Trophoblast cell (in vitro differentiated cells and primary cell): ENCODE data around the gene ARHGEF33. TPM values are rescaled to one million over a fixed set of nuclear protein-coding genes. Genes with fewer than 3 reads are reported as not detected.

Experiments
- DNase-seq, 2 donors: peaks; one replicate each; pipeline ENCODE4 v3.0.0-alpha.2; 2016
- H2AFZ ChIP-seq: 2 replicates; pipeline ENCODE4 v1.6.1; 2013; ENCODE audit warnings: low read length, moderate library complexity, mild to moderate bottlenecking; ENCODE audit not compliant: insufficient read depth, poor library complexity
- H2AK5ac ChIP-seq: 2 replicates; pipeline ENCODE4 v1.6.1; 2013; ENCODE audit warnings: mild to moderate bottlenecking, low read length
- H2BK120ac ChIP-seq: 2 replicates; pipeline ENCODE4 v1.6.1; 2013; ENCODE audit warnings: low read length, mild to moderate bottlenecking, moderate library complexity; ENCODE audit not compliant: insufficient read depth, poor library complexity
- H2BK12ac ChIP-seq: 2 replicates; pipeline ENCODE4 v1.6.1; 2013; ENCODE audit warnings: mild to moderate bottlenecking, low read length, moderate library complexity
- H2BK5ac ChIP-seq: 2 replicates; pipeline ENCODE4 v1.6.1; 2013; ENCODE audit warnings: low read length, low read depth, moderate library complexity, mild to moderate bottlenecking; ENCODE audit not compliant: poor library complexity
- H3K14ac ChIP-seq: 2 replicates; pipeline ENCODE4 v1.6.1; 2013; ENCODE audit warnings: mild to moderate bottlenecking, low read length
- H3K18ac ChIP-seq: 2 replicates; pipeline ENCODE4 v1.6.1; 2013; ENCODE audit warnings: mild to moderate bottlenecking, low read length
- H3K23ac ChIP-seq: 2 replicates; pipeline ENCODE4 v1.6.1; 2013; ENCODE audit warnings: low read length
- H3K27ac ChIP-seq: 2 replicates; pipeline ENCODE4 v1.5.1; 2013; ENCODE audit warnings: low read depth, mild to moderate bottlenecking, inconsistent platforms, low read length, moderate library complexity
- H3K27me3 ChIP-seq: 2 replicates; pipeline ENCODE4 v1.6.1; 2013; ENCODE audit warnings: inconsistent platforms, mild to moderate bottlenecking, low read length, moderate library complexity; ENCODE audit not compliant: insufficient read depth
- H3K36me3 ChIP-seq, 2 experiments: 1 replicate in 1 of 2; 2 replicates in 1 of 2; pipeline ENCODE4 v1.6.1; 2013; ENCODE audit warnings: low read length in 2 of 2, mild to moderate bottlenecking in 2 of 2, moderate library complexity in 1 of 2; ENCODE audit not compliant: insufficient read depth in 2 of 2, control insufficient read depth in 1 of 2
- H3K4ac ChIP-seq: 2 replicates; pipeline ENCODE4 v1.6.1; 2013; ENCODE audit warnings: low read depth, mild to moderate bottlenecking, low read length, moderate library complexity
- H3K4me1 ChIP-seq, 2 experiments: 1 replicate in 1 of 2; 2 replicates in 1 of 2; pipeline ENCODE4 v1.6.1; 2013; ENCODE audit warnings: low read length in 2 of 2, mild to moderate bottlenecking in 2 of 2, moderate library complexity in 1 of 2; ENCODE audit not compliant: insufficient read depth in 2 of 2, control insufficient read depth in 1 of 2
- H3K4me2 ChIP-seq: 2 replicates; pipeline ENCODE4 v1.6.1; 2013; ENCODE audit warnings: inconsistent platforms, mild to moderate bottlenecking, low read length, moderate library complexity
- H3K4me3 ChIP-seq: 2 replicates; pipeline ENCODE4 v1.5.1; 2013; ENCODE audit warnings: mild to moderate bottlenecking, low read depth, low read length, inconsistent platforms
- H3K79me1 ChIP-seq: one replicate; pipeline ENCODE4 v1.6.1; 2013; ENCODE audit warnings: low read length
- H3K79me2 ChIP-seq: 2 replicates; pipeline ENCODE4 v1.6.1; 2013; ENCODE audit warnings: low read length, mild to moderate bottlenecking; ENCODE audit not compliant: control insufficient read depth, insufficient read depth, poor library complexity
- H3K9ac ChIP-seq: 2 replicates; pipeline ENCODE4 v1.6.1; 2013; ENCODE audit warnings: mild to moderate bottlenecking, low read length
- H3K9me3 ChIP-seq: 2 replicates; pipeline ENCODE4 v1.6.1; 2013; ENCODE audit warnings: low read depth, mild to moderate bottlenecking, control low read depth, inconsistent platforms, low read length; ENCODE audit not compliant: insufficient read depth
- H4K12ac ChIP-seq: 2 replicates; pipeline ENCODE4 v1.6.1; 2013; ENCODE audit warnings: low read depth, mild to moderate bottlenecking, low read length, moderate library complexity
- H4K8ac ChIP-seq: 2 replicates; pipeline ENCODE4 v1.6.1; 2013; ENCODE audit warnings: low read depth, mild to moderate bottlenecking, low read length, moderate library complexity
- H4K91ac ChIP-seq: one replicate; pipeline ENCODE4 v1.6.1; 2013; ENCODE audit warnings: low read depth, mild to moderate bottlenecking, low read length, moderate library complexity
- WGBS: extraction: QIAGEN DNeasy Blood & Tissue Kit; methylation state at CpG from one replicate; pipeline ENCODE4 v1.1.7; 2013; ENCODE audit warnings: missing lambda C conversion rate; ENCODE audit not compliant: insufficient read length, insufficient coverage; ENCODE audit errors: extremely low coverage; 5-methylcytosine and 5-hydroxymethylcytosine counted together
- polyA plus RNA-seq: library from polyadenylated mRNA; stranded (reverse); fragments of 200-250 nt; gene quantifications from 2 replicates; pipeline ENCODE4 v1.2.3, GENCODE V29; 2013

Gene ARHGEF33
- 0.10 and 0.11 TPM in 2 replicates for polyA plus RNA-seq

DNA sequence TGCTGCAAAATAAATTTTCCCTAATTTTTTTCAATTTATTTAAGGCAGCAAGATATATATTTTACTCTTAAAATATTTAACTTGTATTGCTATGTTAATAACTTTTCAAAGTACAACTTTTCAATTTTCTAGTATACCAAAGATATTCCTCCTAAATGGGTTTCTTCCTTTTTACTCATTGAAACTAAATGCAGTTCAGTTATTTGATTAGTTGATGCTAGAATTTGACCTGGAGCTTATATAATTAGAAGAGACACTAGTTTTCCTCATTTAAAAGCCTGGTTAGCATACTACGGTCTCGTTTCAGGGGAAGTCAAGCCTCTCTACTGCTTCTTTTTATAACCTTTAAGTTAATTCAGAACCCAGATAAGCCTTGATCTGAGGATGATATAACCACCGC lies at the start of gene ARHGEF33:
TSS of gene ARHGEF33 (plus strand) at position 301 of the 400 bp plus-strand sequence. CDS start 29,573 bp downstream, outside the sequence.
- H3K18ac ChIP-seq = no peak within 1 kb of the TSS
- H3K4me3 ChIP-seq = no peak within 1 kb of the TSS

DNA sequence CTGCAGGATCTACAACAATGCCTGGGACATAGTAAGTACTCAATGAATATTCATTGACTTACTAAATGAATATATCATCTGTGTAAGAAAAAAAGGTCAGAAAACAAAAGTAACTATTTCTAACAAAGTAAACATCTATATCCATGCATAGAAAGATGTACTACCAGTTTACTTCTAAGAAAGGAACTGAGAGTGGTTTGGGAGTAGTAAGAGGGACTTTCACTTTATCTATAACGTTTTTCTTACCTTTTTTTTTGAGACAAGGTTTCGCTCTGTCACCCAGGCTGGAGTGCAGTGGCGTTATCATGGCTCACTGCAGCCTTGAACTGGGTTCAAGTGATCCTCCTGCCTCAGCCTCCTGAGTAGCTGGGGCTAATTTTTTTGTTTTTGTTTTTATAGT lies 39.6 kb upstream of the ARHGEF33 start:
- H3K4ac ChIP-seq = no peak overlapping the region
- H2BK12ac ChIP-seq = no peak overlapping the region
- no peak overlapping the region for H3K14ac ChIP-seq
- H3K27me3 ChIP-seq = no peaks in the 10 kb centered on the region
- no peak overlapping the region for H2BK120ac ChIP-seq
- H2AFZ ChIP-seq = no peak overlapping the region
- no CpG with 5 or more reads among the region's 3 CpGs for WGBS
- no peak overlapping the region for H2BK5ac ChIP-seq
- no peak overlapping the region for H2AK5ac ChIP-seq
- H3K9me3 ChIP-seq = no peaks in the 10 kb centered on the region
- H4K12ac ChIP-seq = no peak overlapping the region
- no peak overlapping the region for H3K9ac ChIP-seq
- H3K27ac ChIP-seq = no peak overlapping the region
- H3K4me1 ChIP-seq = peaks cover 3 to 4% of the 10 kb centered on the region in 2 experiments
- H4K91ac ChIP-seq = no peak overlapping the region
- H3K23ac ChIP-seq = no peak overlapping the region
- no peak overlapping the region for H3K4me3 ChIP-seq
- no peaks in the 10 kb centered on the region for H3K79me1 ChIP-seq
- H3K79me2 ChIP-seq = no peaks in the 10 kb centered on the region
- no peak overlapping the region for H3K4me2 ChIP-seq
- H3K36me3 ChIP-seq = peaks cover 12 to 21% of the 10 kb centered on the region in 2 experiments
- no peak for DNase-seq
- no peak overlapping the region for H3K18ac ChIP-seq
- H4K8ac ChIP-seq = no peak overlapping the region

More for the DNA sequence above, at the start of gene ARHGEF33:
- no peak within 1 kb of the TSS for H4K8ac ChIP-seq
- no peak within 1 kb of the TSS for H2AFZ ChIP-seq
- H3K14ac ChIP-seq = no peak within 1 kb of the TSS
- no peak within 1 kb of the TSS for H3K9ac ChIP-seq
- no peak within 1 kb of the TSS for H4K12ac ChIP-seq
- no peaks in the 10 kb centered on the region for H3K79me2 ChIP-seq
- no peak for DNase-seq
- H3K4me1 ChIP-seq = no peaks in the 10 kb centered on the region
- H4K91ac ChIP-seq = no peak within 1 kb of the TSS
- H2BK12ac ChIP-seq = no peak within 1 kb of the TSS
- no peaks in the 10 kb centered on the region for H3K27me3 ChIP-seq
- no peak within 1 kb of the TSS for H2BK5ac ChIP-seq
- no peak within 1 kb of the TSS for H3K4ac ChIP-seq
- no CpG with 5 or more reads among the region's 3 CpGs for WGBS
- no peak within 1 kb of the TSS for H3K23ac ChIP-seq
- H3K4me2 ChIP-seq = no peak within 1 kb of the TSS
- H2AK5ac ChIP-seq = no peak within 1 kb of the TSS
- H3K79me1 ChIP-seq = no peaks in the 10 kb centered on the region
- no peak within 1 kb of the TSS for H3K27ac ChIP-seq
- no peak within 1 kb of the TSS for H2BK120ac ChIP-seq
- H3K36me3 ChIP-seq = no peaks in the 10 kb centered on the region
- H3K9me3 ChIP-seq = no peaks in the 10 kb centered on the region

DNA sequence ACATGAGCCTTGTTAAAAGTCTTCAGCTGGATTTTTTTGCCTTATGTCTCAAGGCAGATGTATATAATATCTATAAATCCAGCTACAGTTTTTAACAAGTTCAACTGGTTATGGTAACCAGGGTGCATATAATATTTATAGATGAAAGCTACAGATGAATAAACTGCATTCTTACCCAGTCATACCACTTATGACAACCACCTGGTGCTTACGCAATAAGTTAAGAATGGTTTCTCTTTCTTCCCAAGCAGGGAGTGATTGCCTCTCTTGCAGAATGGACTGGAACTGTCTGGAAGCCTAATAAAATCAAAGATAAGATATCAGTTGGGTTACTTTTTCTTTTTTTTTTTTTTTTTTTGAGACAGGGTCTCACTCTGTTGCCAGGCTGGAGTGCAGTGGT lies 33.5 kb upstream of the ARHGEF33 start:
- no peak overlapping the region for H2AFZ ChIP-seq
- peaks cover 13 to 21% of the 10 kb centered on the region in 2 experiments for H3K36me3 ChIP-seq
- H2AK5ac ChIP-seq = no peak overlapping the region
- no peak overlapping the region for H3K9ac ChIP-seq
- no peak overlapping the region for H3K4ac ChIP-seq
- peak; percentile 42 to 92 for DNase-seq
- H2BK120ac ChIP-seq = no peak overlapping the region
- no peak overlapping the region for H4K12ac ChIP-seq
- H2BK5ac ChIP-seq = no peak overlapping the region
- H3K4me1 ChIP-seq = no peaks in the 10 kb centered on the region
- no peak overlapping the region for H3K18ac ChIP-seq
- H3K27me3 ChIP-seq = no peaks in the 10 kb centered on the region
- H3K4me3 ChIP-seq = no peak overlapping the region
- no peak overlapping the region for H3K23ac ChIP-seq
- H4K91ac ChIP-seq = no peak overlapping the region
- H3K4me2 ChIP-seq = no peak overlapping the region
- no peak overlapping the region for H4K8ac ChIP-seq
- no peak overlapping the region for H3K27ac ChIP-seq
- H3K9me3 ChIP-seq = no peaks in the 10 kb centered on the region
- no peaks in the 10 kb centered on the region for H3K79me2 ChIP-seq
- H2BK12ac ChIP-seq = no peak overlapping the region
- no peak overlapping the region for H3K14ac ChIP-seq
- H3K79me1 ChIP-seq = no peaks in the 10 kb centered on the region
- WGBS = no CpG with 5 or more reads among the region's 1 CpG

DNA sequence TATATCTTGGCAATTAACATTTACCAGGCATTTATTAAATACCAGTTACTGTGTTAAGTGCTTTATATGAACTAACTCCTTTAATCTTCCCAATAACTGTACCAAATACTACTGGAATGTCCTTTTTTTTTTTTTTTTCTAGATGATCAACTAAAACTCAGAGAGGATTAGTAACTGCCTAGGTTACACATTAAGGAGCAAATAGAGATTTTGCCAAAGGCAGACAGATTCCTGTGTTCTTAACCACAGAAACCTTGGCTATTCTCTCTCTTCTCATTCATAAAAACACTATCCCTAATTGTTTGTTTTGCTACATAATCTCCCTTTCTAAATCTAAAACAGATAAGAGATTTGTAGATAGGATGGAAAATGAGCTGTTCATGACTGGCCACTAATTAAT lies 27.2 kb upstream of the ARHGEF33 start:
- no peak overlapping the region for H4K91ac ChIP-seq
- no peak overlapping the region for H2BK5ac ChIP-seq
- no peaks in the 10 kb centered on the region for H3K4me1 ChIP-seq
- no peak overlapping the region for H2BK12ac ChIP-seq
- no peak overlapping the region for H4K8ac ChIP-seq
- H2AFZ ChIP-seq = no peak overlapping the region
- no peaks in the 10 kb centered on the region for H3K79me1 ChIP-seq
- no peaks in the 10 kb centered on the region for H3K9me3 ChIP-seq
- H3K79me2 ChIP-seq = no peaks in the 10 kb centered on the region
- no peak overlapping the region for H4K12ac ChIP-seq
- H3K36me3 ChIP-seq = peaks cover 7 to 9% of the 10 kb centered on the region in 2 experiments
- H3K27ac ChIP-seq = no peak overlapping the region
- H3K23ac ChIP-seq = no peak overlapping the region
- DNase-seq = no peak
- no peak overlapping the region for H2AK5ac ChIP-seq
- H3K14ac ChIP-seq = no peak overlapping the region
- H3K4me3 ChIP-seq = no peak overlapping the region
- H3K4ac ChIP-seq = no peak overlapping the region
- H3K18ac ChIP-seq = no peak overlapping the region
- no peaks in the 10 kb centered on the region for H3K27me3 ChIP-seq
- H2BK120ac ChIP-seq = no peak overlapping the region
- H3K4me2 ChIP-seq = no peak overlapping the region
- no peak overlapping the region for H3K9ac ChIP-seq
